A673 (cell line): Measurements from ENCODE around the gene OPTC.

Experiments
- CTCF ChIP-seq: fragments of 300-800, 200-600 bp; sonication (generic); conservative IDR thresholded peaks from 2 replicates; pipeline ENCODE4 v1.5.1; 2017; ENCODE audit warnings: low read depth, mild to moderate bottlenecking, antibody characterized with exemption, low read length, moderate library complexity, mixed read lengths
- EZH2 ChIP-seq: fragments of 200-600 bp; sonication (generic); IDR thresholded peaks from 2 replicates; pipeline ENCODE4 v1.6.1; 2017; ENCODE audit warnings: borderline replicate concordance, low read depth, mild to moderate bottlenecking, mixed read lengths, antibody characterized with exemption, low read length; ENCODE audit not compliant: poor library complexity, severe bottlenecking

GRCh38 chr1:203462143-203462542 is 31.8 kb upstream of the OPTC start:
- TF ChIP-seq EZH2 (no peak), CTCF (no peak)
